Activated CD8-positive, alpha-beta T cell treated with anti-CD3 and anti-CD28 coated beads for 36 hours (primary cell): ENCODE results near the gene PITPNC1. TPM values are rescaled to one million over a fixed set of nuclear protein-coding genes. Genes with fewer than 3 reads are reported as not detected.

Experiments
- ATAC-seq: fragments of 200-7000 bp; cut with Tn5 transposase; one replicate; pipeline ENCODE4 v1.10.0; 2021; ENCODE audit warnings: mild to moderate bottlenecking, moderate library complexity
- CTCF ChIA-PET: fragments of 350-600 bp; sonication (Branson Sonifier 250); formaldehyde crosslinking; loops from one replicate; lab custom pipeline; 2021; ENCODE audit warnings: antibody characterized with exemption; lab: Charles Lee
- POLR2A ChIA-PET: fragments of 350-600 bp; sonication (Branson Sonifier 250); formaldehyde crosslinking; loops from one replicate; lab custom pipeline; 2021; ENCODE audit warnings: antibody characterized with exemption; lab: Charles Lee
- DNase-seq: peaks from one replicate; pipeline ENCODE4 v3.0.0-alpha.2; 2020
- H3K27ac Mint-ChIP-seq: one replicate; pipeline ENCODE4 v1.8.0; 2021; ENCODE audit warnings: mild to moderate bottlenecking, mixed read lengths
- H3K27me3 Mint-ChIP-seq: one replicate; pipeline ENCODE4 v1.8.0; 2021; ENCODE audit warnings: mixed read lengths
- H3K36me3 Mint-ChIP-seq: one replicate; pipeline ENCODE4 v1.8.0; 2021; ENCODE audit warnings: low read depth, mixed read lengths
- H3K4me1 Mint-ChIP-seq: one replicate; pipeline ENCODE4 v1.8.0; 2021; ENCODE audit warnings: low read depth, mixed read lengths
- H3K4me3 Mint-ChIP-seq: one replicate; pipeline ENCODE4 v1.8.0; 2021; ENCODE audit warnings: mild to moderate bottlenecking, moderate library complexity, mixed read lengths
- H3K9me3 Mint-ChIP-seq: one replicate; pipeline ENCODE4 v1.8.0; 2021; ENCODE audit warnings: mixed read lengths
- intact Hi-C: fragments of 100-400 bp; cut with micrococcal nuclease; formaldehyde crosslinking; loops from one replicate; pipeline ENCODE4 v1.10.0; 2022
- total RNA-seq, 2 experiments: library from RNA; stranded (reverse); gene quantifications; one replicate each; pipeline ENCODE4 v1.2.3, GENCODE V29; 2021
- TF ChIP-seq, protein P1 (sequence below): fragments of 200-600 bp; IDR thresholded peaks from one replicate; pipeline ENCODE4 v1.8.0; 2022; ENCODE audit warnings: antibody characterized with exemption, mild to moderate bottlenecking

The PITPNC1 gene
- total RNA-seq, 2 experiments from 2014 or later, result 51.8 to 56.3 TPM

DNA sequence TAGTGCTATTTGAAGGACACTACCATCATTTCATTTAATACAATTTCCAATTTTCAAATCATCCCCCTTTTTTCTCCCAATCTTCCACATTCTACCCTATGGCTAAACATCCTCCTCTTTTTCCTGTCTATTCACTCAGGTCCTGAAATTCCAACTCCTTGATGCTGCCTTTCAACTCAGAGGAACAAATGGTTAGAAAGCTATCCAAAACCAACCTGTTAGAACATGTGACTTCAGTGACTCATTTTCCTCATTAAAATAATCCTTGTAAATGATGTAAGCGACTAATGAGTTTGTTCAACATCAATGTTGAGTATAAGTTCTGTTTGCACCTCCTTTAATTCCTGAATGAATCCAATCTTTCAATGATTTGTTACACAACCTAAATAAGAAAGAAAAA lies 16.2 kb upstream of the PITPNC1 start:
- POLR2A ChIA-PET, result interaction anchor here (0.6 to 3.5 kb wide), 3 partner anchors 14 to 357 kb away, joined by 3 to 12 read pairs (median 3); partner anchors contain the start of gene NOL11
- CTCF ChIA-PET, result interaction anchor here (1.0 kb wide), 1 partner anchor 11 kb away, joined by 3 read pairs; no protein-coding TSS in a partner anchor
- no peaks in the 10 kb centered on the region for H3K27me3 Mint-ChIP-seq
- H3K4me1 Mint-ChIP-seq, result peaks cover 71% of the 10 kb centered on the region
- intact Hi-C loops, result no loop called here
- H3K9me3 Mint-ChIP-seq, result no peaks in the 10 kb centered on the region
- H3K36me3 Mint-ChIP-seq, result peaks cover 71% of the 10 kb centered on the region
- DNase-seq, result no peak
- H3K27ac Mint-ChIP-seq, result peak overlapping the region; percentile 72
- H3K4me3 Mint-ChIP-seq, result no peak overlapping the region
- TF ChIP-seq, protein P1, sequence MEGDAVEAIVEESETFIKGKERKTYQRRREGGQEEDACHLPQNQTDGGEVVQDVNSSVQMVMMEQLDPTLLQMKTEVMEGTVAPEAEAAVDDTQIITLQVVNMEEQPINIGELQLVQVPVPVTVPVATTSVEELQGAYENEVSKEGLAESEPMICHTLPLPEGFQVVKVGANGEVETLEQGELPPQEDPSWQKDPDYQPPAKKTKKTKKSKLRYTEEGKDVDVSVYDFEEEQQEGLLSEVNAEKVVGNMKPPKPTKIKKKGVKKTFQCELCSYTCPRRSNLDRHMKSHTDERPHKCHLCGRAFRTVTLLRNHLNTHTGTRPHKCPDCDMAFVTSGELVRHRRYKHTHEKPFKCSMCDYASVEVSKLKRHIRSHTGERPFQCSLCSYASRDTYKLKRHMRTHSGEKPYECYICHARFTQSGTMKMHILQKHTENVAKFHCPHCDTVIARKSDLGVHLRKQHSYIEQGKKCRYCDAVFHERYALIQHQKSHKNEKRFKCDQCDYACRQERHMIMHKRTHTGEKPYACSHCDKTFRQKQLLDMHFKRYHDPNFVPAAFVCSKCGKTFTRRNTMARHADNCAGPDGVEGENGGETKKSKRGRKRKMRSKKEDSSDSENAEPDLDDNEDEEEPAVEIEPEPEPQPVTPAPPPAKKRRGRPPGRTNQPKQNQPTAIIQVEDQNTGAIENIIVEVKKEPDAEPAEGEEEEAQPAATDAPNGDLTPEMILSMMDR, result no peak
- ATAC-seq, result no peak

DNA sequence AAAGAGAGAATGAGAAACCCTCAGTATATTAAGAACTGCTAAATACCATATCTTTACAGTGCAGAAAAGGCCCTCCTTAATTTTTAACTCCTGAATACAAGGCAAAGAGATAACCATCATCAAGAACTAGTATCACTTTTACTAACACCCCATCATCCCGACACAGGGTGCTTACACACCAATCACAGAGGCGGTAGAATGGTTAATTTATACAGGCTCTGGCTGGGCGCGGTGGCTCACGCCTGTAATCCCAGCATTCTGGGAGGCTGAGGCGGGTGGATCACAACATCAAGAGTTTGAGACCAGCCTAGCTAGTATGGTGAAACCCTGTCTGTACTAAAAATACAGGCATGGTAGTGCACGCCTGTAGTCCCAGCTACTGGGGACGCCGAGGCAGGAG lies 14.9 kb upstream of the PITPNC1 start:
- intact Hi-C loops, result no loop called here
- ChIA-PET CTCF (interaction anchor here (0.8 to 6.6 kb wide), 3 partner anchors 15 to 328 kb away, joined by 3 to 68 read pairs (median 3); partner anchors contain the start of gene PITPNC1), POLR2A (interaction anchor here (0.6 to 3.5 kb wide), 3 partner anchors 10 to 356 kb away, joined by 3 to 12 read pairs (median 9); partner anchors contain the start of gene NOL11)
- Mint-ChIP-seq H3K27me3 (no peaks in the 10 kb centered on the region), H3K9me3 (no peaks in the 10 kb centered on the region), H3K4me1 (peaks cover 76% of the 10 kb centered on the region), H3K4me3 (peak overlapping the region; percentile 10), H3K27ac (peak overlapping the region; percentile 72), H3K36me3 (peaks cover 66% of the 10 kb centered on the region)
- DNase-seq, result peak; percentile 24
- TF ChIP-seq, protein P1, result no peak
- ATAC-seq, result no peak

DNA sequence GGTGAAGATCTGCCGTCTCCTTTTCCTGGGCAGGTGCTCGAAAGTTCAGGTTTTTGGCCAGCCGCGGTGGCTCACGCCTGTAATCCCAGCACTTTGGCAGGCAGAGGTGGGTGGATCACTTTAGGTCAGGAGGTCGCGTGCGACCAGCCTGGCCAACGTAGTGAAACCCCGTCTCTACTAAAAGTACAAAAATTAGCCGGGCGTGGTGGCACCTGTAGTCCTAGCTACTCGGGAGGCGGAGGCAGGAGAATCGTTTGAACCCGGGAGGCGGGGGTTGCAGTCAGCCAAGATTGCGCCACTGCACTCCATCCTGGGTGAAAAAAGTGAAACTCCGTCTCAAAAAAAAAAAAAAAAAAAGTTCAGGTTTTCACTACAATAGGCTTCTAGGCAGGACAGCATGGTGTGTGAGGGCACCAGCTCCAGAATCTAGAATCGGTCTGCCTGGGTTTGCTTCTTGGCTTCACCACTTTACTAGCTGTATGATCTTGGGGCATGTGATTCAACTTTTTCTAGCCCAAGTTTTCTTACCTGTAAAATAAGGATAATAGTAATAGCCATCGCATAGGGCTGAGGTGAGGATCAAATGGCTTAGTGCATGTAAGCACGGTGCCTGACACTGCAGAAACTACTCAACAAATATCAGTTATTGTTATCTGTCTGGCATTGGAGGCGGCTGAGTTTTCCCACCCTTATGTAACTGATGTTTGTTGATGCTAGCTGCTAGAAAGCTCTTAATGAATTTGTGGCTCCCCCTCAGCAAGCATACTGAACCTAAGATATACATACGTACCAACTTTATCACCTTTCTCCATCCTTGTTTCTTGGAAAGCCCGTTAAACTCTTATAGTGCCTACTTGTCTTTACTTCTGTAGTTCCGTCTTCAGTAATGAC lies 12.0 kb upstream of the PITPNC1 start:
- ATAC-seq (no peak), DNase-seq (no peak)
- Mint-ChIP-seq H3K27me3 (no peaks in the 10 kb centered on the region), H3K4me3 (peak overlapping the region; percentile 97), H3K27ac (peak overlapping the region; percentile 96), H3K4me1 (peaks cover 55% of the 10 kb centered on the region), H3K36me3 (peaks cover 48% of the 10 kb centered on the region), H3K9me3 (no peaks in the 10 kb centered on the region)
- TF ChIP-seq, protein P1, result no peak
- ChIA-PET CTCF (interaction anchor here (0.7 to 6.6 kb wide), 4 partner anchors 12 to 325 kb away, joined by 3 to 68 read pairs (median 9); partner anchors contain the start of gene PITPNC1), POLR2A (interaction anchor here (1.2 to 5.9 kb wide), 6 partner anchors 12 to 353 kb away, joined by 4 to 48 read pairs (median 7); partner anchors contain the start of genes NOL11 and PITPNC1)
- intact Hi-C loops, result no loop called here

DNA sequence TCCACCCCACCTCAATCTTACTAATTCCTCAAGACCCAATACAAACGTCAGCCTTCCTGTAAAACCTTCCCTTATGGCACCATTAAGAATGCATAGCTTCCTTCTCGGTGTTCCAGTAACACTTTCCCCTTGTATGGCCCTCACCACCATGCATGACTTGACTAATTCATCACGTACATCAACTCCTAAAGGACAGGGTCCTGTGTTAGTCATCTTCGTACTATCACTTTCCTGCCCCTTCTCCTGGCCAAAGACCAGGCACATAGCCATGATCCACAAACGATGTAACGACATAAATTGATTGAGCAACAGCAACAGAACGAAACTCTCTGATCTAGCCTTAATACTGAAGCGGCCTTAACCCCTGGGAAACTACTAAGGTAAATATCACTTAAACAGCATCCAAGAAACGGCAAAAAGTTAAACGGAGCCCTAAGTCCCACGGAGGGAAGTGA lies 11.3 kb upstream of the PITPNC1 start:
- intact Hi-C loops, result no loop called here
- TF ChIP-seq, protein P1, result no peak
- peak overlapping the region; percentile 97 for H3K4me3 Mint-ChIP-seq
- no peaks in the 10 kb centered on the region for H3K9me3 Mint-ChIP-seq
- H3K4me1 Mint-ChIP-seq, result peaks cover 48% of the 10 kb centered on the region
- H3K36me3 Mint-ChIP-seq, result peaks cover 41% of the 10 kb centered on the region
- DNase-seq (peak; percentile 49), ATAC-seq (peak; percentile 45)
- no peaks in the 10 kb centered on the region for H3K27me3 Mint-ChIP-seq
- POLR2A ChIA-PET, result interaction anchor here (0.6 to 5.9 kb wide), 5 partner anchors 11 to 352 kb away, joined by 3 to 48 read pairs (median 5); partner anchors contain the start of genes NOL11 and PITPNC1
- peak overlapping the region; percentile 96 for H3K27ac Mint-ChIP-seq
- CTCF ChIA-PET, result interaction anchor here (4.5 to 6.6 kb wide), 2 partner anchors 11 to 110 kb away, joined by 15 to 68 read pairs; partner anchors contain the start of gene PITPNC1
